ENCODE measurements around the gene CCT8L2.
"Not testable (repeated sequence)": the region's sequence is repeated elsewhere in the genome, so short reads cannot be mapped to it uniquely, and the experiment has no call there.

The CCT8L2 gene

DNA sequence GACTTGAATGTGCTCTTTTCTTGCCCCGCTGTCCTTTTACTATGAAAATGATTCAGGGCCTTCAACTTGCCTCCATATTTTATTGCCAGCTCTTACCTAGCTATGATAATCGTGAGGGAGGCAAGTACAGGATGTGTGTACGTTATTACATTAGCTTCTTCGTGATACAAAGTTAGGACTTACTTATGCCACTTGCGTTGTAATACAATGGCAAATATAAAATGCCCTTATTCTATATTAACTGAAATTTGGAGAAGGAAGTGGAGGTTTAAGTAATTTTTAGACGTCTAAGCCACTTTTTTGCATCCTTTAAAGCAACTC lies 10.8 kb upstream of the CCT8L2 start:
- in situ Hi-C loops (cut with HindIII; ENCODE audit: low sequenced_read_pairs) = no loop called here
- DNase-seq (ENCODE audit: low read depth) = no peak
- no peak overlapping the region for H3K4me3 ChIP-seq (ENCODE audit: low read depth, low read length)
- TF ChIP-seq, protein P1, sequence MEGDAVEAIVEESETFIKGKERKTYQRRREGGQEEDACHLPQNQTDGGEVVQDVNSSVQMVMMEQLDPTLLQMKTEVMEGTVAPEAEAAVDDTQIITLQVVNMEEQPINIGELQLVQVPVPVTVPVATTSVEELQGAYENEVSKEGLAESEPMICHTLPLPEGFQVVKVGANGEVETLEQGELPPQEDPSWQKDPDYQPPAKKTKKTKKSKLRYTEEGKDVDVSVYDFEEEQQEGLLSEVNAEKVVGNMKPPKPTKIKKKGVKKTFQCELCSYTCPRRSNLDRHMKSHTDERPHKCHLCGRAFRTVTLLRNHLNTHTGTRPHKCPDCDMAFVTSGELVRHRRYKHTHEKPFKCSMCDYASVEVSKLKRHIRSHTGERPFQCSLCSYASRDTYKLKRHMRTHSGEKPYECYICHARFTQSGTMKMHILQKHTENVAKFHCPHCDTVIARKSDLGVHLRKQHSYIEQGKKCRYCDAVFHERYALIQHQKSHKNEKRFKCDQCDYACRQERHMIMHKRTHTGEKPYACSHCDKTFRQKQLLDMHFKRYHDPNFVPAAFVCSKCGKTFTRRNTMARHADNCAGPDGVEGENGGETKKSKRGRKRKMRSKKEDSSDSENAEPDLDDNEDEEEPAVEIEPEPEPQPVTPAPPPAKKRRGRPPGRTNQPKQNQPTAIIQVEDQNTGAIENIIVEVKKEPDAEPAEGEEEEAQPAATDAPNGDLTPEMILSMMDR (IDR thresholded peaks at IDR 0.05; ENCODE audit: low read depth, low read length, missing control alignments) = no peak

DNA sequence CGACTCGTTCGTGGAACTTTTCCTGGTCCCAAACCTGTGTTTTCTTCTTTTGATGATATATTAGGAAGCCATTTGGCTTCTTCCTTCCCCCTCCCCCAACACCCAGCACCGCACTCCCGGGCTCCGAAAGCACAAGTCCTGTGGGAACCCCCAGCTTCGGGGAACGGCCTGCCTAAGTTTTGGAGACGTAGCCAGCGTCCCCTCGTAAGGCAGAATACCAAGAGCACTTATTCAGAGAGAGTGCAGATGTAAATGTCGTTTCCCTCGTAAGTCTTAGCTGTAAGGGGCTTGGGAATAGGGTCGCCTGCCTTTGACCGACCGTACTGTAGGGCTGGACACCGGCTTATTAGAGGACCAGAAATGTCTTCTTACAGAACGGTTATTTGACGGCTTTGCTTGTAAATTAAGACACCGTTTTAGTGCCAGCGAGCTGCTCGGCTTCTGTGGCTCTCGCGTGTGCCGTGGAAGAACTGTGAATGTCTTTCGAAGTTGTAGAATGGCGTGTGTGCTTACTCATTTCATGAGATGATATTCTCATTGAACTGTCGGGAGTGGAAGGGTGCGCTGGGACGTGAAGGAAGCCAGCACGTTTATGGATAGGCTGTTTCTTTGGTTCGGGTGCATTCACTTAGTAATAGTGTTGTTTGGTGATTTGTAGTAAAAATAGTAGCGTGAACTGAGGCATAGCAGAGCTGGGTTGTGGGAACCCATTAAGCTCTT lies 10.3 kb upstream of the CCT8L2 start:
- H3K4me3 ChIP-seq (ENCODE audit: low read depth, low read length); in situ Hi-C loops (cut with HindIII; ENCODE audit: low sequenced_read_pairs); DNase-seq (ENCODE audit: low read depth): not testable (repeated sequence)

DNA sequence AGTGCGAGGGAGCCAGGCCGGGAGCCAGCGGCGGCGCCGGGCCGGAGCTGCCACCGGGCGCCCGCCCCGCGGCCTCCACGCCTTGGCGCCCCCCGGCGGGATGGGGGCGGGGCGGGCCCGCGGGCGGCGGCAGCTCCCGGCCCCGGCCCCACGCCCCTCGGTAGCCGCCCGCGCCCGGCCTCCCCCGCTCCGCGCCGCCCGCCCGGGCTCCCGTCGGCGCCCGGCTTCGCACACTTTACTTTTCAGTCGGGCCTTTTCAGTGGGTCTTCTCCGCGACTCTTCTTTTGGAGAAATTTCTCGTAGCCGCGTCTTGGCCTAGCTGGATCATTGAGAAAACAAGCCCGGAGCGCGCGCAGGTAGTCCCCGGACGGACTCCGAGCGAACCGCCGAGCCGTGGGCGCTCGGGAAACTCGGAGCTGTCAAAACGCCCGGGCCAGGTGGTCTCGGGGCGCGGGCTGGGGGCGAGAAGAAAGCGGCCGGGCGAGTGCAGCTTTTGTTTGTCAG lies 9.7 kb upstream of the CCT8L2 start:
- DNase-seq (ENCODE audit: low read depth); H3K4me3 ChIP-seq (ENCODE audit: low read depth, low read length); in situ Hi-C loops (cut with HindIII; ENCODE audit: low sequenced_read_pairs): not testable (repeated sequence)

DNA sequence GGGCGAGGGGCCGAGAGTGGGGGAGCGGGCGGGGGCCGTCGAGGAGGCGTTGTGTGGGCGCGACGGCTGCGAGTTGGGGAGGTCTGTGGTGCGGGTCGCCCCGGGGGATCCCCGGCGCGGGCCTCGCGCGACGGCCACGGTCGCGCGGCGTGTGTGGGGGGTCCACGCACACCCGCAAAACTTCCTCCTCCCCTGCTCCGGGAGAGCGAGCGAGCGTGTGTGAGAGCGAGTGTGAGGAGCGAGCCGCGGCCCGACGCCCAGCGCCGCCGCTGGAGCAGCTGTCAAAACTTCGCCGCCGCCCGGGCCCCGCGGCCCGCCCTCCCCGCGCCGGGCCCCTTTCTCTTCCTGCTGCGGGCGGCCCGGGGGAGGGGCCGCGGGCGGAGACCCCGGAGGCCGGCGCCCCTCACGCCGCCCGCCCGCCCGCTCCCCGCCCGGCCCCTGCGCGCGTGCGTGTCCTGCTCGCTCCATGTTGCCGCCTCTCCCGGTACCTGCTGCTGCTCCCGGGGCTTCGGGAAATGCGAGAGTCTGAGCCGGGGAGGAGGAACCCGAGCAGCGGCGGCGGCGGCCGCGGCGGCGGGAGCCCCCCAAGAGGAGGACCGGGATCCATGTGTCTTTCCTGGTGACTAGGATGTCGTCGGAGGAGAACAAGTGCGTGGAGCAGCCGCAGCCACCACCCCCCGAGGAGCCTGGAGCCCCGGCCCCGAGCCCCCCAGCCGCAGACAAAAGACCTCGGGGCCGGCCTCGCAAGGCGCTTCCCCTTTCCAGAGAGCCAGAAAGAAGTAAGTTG lies 9.0 kb upstream of the CCT8L2 start:
- no peak overlapping the region for H3K4me3 ChIP-seq (ENCODE audit: low read depth, low read length)
- TF ChIP-seq, protein P1 (IDR thresholded peaks at IDR 0.05; ENCODE audit: low read depth, low read length, missing control alignments) = no peak
- in situ Hi-C loops (cut with HindIII; ENCODE audit: low sequenced_read_pairs) = no loop called here
- no peak for DNase-seq (ENCODE audit: low read depth)

DNA sequence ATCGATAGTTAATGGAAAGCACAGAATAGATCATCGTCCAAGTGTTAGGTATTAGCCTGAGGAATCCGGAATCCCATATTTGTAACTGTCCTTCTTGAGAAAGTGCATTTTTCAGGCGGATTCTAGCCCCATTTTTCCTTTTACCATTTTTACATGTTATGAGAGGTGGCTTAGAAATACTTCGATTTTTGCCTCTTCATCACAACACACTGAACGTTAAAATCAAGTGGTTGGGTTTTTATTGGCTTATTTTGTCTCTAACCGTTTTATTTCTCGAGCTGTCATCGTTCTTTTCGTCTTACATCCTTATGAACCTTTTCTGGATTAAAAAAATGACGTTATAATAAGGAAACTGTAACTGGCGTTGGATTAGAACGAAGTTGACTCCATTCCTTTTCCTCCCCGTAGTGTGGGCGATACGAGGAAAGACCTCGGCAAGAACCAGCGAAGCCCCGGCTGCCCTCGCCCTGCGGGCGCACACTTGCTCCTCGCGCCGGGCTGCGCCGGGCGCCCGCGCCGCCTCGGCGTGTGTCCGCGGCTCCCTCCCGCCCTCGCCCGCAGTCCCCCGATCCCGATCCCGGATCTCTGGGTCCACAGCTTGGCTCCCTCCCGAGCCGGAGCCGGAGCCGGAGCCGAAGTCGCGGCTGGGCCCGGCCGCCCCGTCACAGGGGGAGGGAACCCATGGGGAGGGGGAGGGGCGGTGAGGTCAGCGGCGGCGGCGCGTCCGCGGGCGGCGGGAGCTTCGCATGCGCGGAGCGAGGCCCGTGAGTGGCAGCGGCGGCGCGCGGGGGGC lies 8.2 kb upstream of the CCT8L2 start:
- DNase-seq (ENCODE audit: low read depth); in situ Hi-C loops (cut with HindIII; ENCODE audit: low sequenced_read_pairs); H3K4me3 ChIP-seq (ENCODE audit: low read depth, low read length): not testable (repeated sequence)

DNA sequence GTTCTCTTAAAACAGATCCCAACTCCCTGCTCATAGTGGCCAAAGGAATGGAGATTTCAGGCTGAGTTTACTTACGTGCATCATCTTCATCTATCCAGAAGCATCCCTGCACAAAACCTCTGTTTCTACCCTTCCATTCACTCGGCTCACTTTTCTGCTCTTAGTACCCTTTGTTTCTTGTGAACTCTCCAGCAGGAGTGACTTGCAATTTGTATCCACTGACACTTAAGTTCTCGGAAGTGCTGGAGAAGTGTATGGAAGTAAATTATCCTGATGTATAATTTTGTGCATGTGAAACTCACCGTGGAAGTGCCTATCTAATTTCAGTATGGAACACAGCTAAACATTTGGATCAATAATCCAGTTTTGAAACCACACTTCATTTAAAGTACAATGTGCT lies 7.0 kb upstream of the CCT8L2 start:
- DNase-seq (ENCODE audit: low read depth); H3K4me3 ChIP-seq (ENCODE audit: low read depth, low read length); in situ Hi-C loops (cut with HindIII; ENCODE audit: low sequenced_read_pairs): not testable (repeated sequence)

DNA sequence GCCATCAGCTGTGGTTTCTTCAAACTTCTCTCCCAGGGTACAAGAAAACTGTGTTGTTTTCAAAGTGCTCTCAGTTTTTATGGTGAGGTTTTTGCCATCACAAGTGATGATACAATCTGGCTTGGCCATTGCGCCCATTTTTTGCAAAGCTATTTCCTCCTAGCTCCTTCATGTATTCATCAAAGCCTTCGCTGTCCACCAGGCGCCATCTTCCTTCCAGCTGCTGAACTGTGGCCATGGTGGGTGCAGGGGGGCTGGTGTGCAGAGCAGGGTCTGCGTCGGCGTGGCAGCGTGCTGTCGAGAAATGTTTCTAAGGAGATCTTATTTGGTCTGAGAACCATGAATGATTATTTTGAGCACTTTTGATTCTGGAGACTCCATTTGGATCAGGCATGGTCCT lies 2.6 kb upstream of the CCT8L2 start:
- in situ Hi-C loops (cut with HindIII; ENCODE audit: low sequenced_read_pairs); H3K4me3 ChIP-seq (ENCODE audit: low read depth, low read length); DNase-seq (ENCODE audit: low read depth): not testable (repeated sequence)

DNA sequence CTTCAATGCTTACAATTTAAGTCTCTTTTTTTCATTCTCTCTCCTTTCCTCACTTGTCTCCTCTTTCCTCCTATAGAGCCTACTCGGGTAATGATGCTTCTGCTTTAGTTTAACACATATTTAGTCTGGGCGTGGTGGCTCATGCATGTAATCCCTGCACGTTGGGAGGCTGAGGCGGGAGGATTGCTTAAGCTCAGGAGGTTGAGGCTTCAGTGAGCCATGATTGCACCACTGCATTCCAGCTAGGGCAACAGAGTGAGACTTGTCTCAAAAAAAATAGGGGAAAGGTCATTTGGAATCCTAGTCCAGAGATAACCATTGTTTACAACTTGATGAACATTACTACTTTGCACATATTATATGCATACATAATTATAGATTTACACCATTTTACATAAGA lies 1.4 kb upstream of the CCT8L2 start:
- TF ChIP-seq, protein P1 (IDR thresholded peaks at IDR 0.05; ENCODE audit: low read depth, low read length, missing control alignments) = no peak

DNA sequence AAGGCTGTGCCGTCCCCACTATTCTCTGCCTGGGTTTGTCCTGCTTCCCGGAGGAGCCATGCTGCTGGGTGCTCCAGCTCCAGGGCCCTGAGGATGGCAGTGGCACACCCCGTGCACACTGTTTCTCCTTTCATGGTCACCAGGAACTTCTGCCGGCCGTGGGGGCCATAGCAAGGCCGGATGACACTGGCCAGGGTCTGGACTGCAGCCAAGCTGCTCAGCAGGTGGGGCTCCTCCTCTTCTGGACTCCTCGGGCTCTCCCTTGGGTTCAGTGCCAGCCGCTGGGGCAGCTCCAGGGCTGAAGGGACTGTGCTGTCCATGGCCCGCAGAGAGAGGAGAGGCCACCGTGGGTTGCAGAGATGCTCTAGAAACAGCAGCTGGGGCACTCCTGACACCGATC lies 379 bp downstream of the CCT8L2 start:
- in situ Hi-C loops (cut with HindIII; ENCODE audit: low sequenced_read_pairs) = not testable (repeated sequence)

More for the DNA sequence above, 1.4 kb upstream of the CCT8L2 start:
- in situ Hi-C loops (cut with HindIII; ENCODE audit: low sequenced_read_pairs) = no loop called here
- DNase-seq (ENCODE audit: low read depth) = no peak
- no peak overlapping the region for H3K4me3 ChIP-seq (ENCODE audit: low read depth, low read length)

DNA sequence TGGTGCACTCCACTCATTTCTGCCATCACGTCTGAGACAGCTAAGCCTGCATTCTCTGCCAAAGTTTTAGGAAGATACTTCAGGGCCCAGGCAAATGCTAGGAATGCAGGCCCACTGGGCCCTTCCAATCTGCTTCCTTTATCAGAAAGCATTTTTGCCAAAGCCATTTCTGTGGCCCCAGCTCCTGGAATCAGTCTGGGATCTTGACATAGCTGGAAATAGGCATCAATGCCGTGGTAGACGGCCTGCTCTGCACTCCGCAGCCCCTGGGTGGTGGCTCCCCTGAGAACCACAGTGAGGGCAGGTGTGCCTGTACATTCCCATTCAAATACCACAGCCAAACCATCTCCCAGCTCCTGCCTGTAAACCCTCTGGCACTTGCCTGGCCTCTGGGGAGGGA lies 1.5 kb downstream of the CCT8L2 start:
- DNase-seq (ENCODE audit: low read depth); H3K4me3 ChIP-seq (ENCODE audit: low read depth, low read length); in situ Hi-C loops (cut with HindIII; ENCODE audit: low sequenced_read_pairs): not testable (repeated sequence)

More for the DNA sequence above, 379 bp downstream of the CCT8L2 start:
- not testable (repeated sequence) for H3K4me3 ChIP-seq (ENCODE audit: low read depth, low read length); DNase-seq (ENCODE audit: low read depth)
